ENCODE measurements around the gene CHN1. TPM values are rescaled to one million over a fixed set of nuclear protein-coding genes. Genes with fewer than 3 reads are reported as not detected.

CHN1 gene
- total RNA-seq, 4 donors from 2014 or later, result 3.4 to 60.2 (median 7.1) TPM

- Histone ChIP-seq H3K27ac (no peak overlapping the region), H3K4me3 (no peak overlapping the region), H3K27me3 (no peaks in the 10 kb centered on the region), H3K36me3 (no peaks in the 10 kb centered on the region), H3K4me1 (no peaks in the 10 kb centered on the region), H3K9me3 (no peaks in the 10 kb centered on the region)
- no peak for DNase-seq
- TF ChIP-seq CTCF (IDR thresholded peaks at IDR 0.05), result no peak
- no peak for TF ChIP-seq POLR2A (IDR thresholded peaks at IDR 0.05)
Observed at GRCh38 chr2:174826051-174826450, 179.1 kb downstream of the CHN1 start.

- TF ChIP-seq CTCF (IDR thresholded peaks at IDR 0.05) (no peak), POLR2A (IDR thresholded peaks at IDR 0.05) (no peak)
Observed at GRCh38 chr2:174824068-174824467, 181.1 kb downstream of the CHN1 start.

GRCh38 chr2:174821628-174822027 lies 183.6 kb downstream of the CHN1 start:
- Histone ChIP-seq H3K4me3 (no peak overlapping the region), H3K4me1 (no peaks in the 10 kb centered on the region), H3K36me3 (no peaks in the 10 kb centered on the region), H3K27ac (no peak overlapping the region), H3K9me3 (no peaks in the 10 kb centered on the region), H3K27me3 (no peaks in the 10 kb centered on the region)
- DNase-seq, result no peak
- TF ChIP-seq CTCF (IDR thresholded peaks at IDR 0.05), result no peak
- TF ChIP-seq POLR2A (IDR thresholded peaks at IDR 0.05), result no peak

More at GRCh38 chr2:174824068-174824467, 181.1 kb downstream of the CHN1 start:
- no peak for DNase-seq
- Histone ChIP-seq H3K4me3 (no peak overlapping the region), H3K4me1 (no peaks in the 10 kb centered on the region), H3K36me3 (no peaks in the 10 kb centered on the region), H3K27ac (no peak overlapping the region), H3K27me3 (no peaks in the 10 kb centered on the region), H3K9me3 (no peaks in the 10 kb centered on the region)

GRCh38 chr2:174820361-174820760 lies 184.8 kb downstream of the CHN1 start:
- Histone ChIP-seq H3K36me3 (no peaks in the 10 kb centered on the region), H3K9me3 (no peaks in the 10 kb centered on the region), H3K27me3 (no peaks in the 10 kb centered on the region), H3K4me3 (no peak overlapping the region), H3K27ac (no peak overlapping the region), H3K4me1 (no peaks in the 10 kb centered on the region)
- no peak for TF ChIP-seq POLR2A (IDR thresholded peaks at IDR 0.05)
- TF ChIP-seq CTCF (IDR thresholded peaks at IDR 0.05), result no peak
- DNase-seq, result no peak

- no peaks in the 10 kb centered on the region for H3K36me3 ChIP-seq
- no peak for DNase-seq
- no peaks in the 10 kb centered on the region for H3K9me3 ChIP-seq
- H3K27ac ChIP-seq, result no peak overlapping the region
- no peaks in the 10 kb centered on the region for H3K27me3 ChIP-seq
- H3K4me1 ChIP-seq, result no peaks in the 10 kb centered on the region
- H3K4me3 ChIP-seq, result no peak overlapping the region
- no peak for TF ChIP-seq CTCF (IDR thresholded peaks at IDR 0.05)
- TF ChIP-seq POLR2A (IDR thresholded peaks at IDR 0.05), result no peak
Observed at GRCh38 chr2:174815526-174815925, 189.7 kb downstream of the CHN1 start.

GRCh38 chr2:174812037-174812436 lies 193.1 kb downstream of the CHN1 start:
- no peak for DNase-seq
- H3K4me3 ChIP-seq, result no peak overlapping the region
- no peaks in the 10 kb centered on the region for H3K9me3 ChIP-seq
- H3K27me3 ChIP-seq, result no peaks in the 10 kb centered on the region
- no peak overlapping the region for H3K27ac ChIP-seq
- no peaks in the 10 kb centered on the region for H3K4me1 ChIP-seq
- H3K36me3 ChIP-seq, result no peaks in the 10 kb centered on the region
- no peak for TF ChIP-seq POLR2A (IDR thresholded peaks at IDR 0.05)
- TF ChIP-seq CTCF (IDR thresholded peaks at IDR 0.05), result no peak
